Fibroblast of lung (primary cell): ENCODE data around the gene SAMD11. TPM values are rescaled to one million over a fixed set of nuclear protein-coding genes. Genes with fewer than 3 reads are reported as not detected.

Experiments
- DNase-seq, 2 donors: peaks; one replicate each; pipeline versions ENCODE4 v3.0.0 to v3.0.0-alpha.2; 2010; ENCODE audit warnings: low read depth in 2 of 2
- H2AFZ ChIP-seq: 2 replicates; pipeline ENCODE4 v1.5.1; 2012; ENCODE audit warnings: low read length, control low read depth, inconsistent platforms
- H3K27ac ChIP-seq: 2 replicates; pipeline ENCODE4 v1.5.1; 2011; ENCODE audit warnings: low read length, control low read depth; ENCODE audit not compliant: insufficient read depth
- H3K27me3 ChIP-seq: 2 replicates; pipeline ENCODE4 v1.5.1; 2011; ENCODE audit warnings: mild to moderate bottlenecking, low read length; ENCODE audit not compliant: control insufficient read depth, insufficient read depth
- H3K36me3 ChIP-seq: 2 replicates; pipeline ENCODE4 v1.5.1; 2011; ENCODE audit warnings: low read length; ENCODE audit not compliant: control insufficient read depth, insufficient read depth
- H3K4me1 ChIP-seq: 2 replicates; pipeline ENCODE4 v1.5.1; 2011; ENCODE audit warnings: low read length; ENCODE audit not compliant: control insufficient read depth, insufficient read depth; ENCODE audit errors: extremely low read depth
- H3K4me2 ChIP-seq: 2 replicates; pipeline ENCODE4 v1.5.1; 2011; ENCODE audit warnings: low read length, control low read depth; ENCODE audit not compliant: insufficient read depth; ENCODE audit errors: extremely low read depth
- H3K4me3 ChIP-seq, 4 experiments: fragments of 200-600 bp in 1 of 4; sonication (generic) in 1 of 4; replicated peaks in 1 of 4; 2 replicates each; pipeline ENCODE4 v1.5.1; 2011 to 2016; ENCODE audit warnings: low read length in 4 of 4, low read depth in 3 of 4, mild to moderate bottlenecking in 3 of 4, control low read depth in 2 of 4, inconsistent platforms in 1 of 4, mixed read lengths in 1 of 4; ENCODE audit not compliant: insufficient read depth in 1 of 4; ENCODE audit errors: control extremely low read depth in 1 of 4
- H3K79me2 ChIP-seq: 2 replicates; pipeline ENCODE4 v1.5.1; 2012; ENCODE audit warnings: mild to moderate bottlenecking, low read length, inconsistent platforms; ENCODE audit not compliant: control insufficient read depth, insufficient read depth
- H3K9ac ChIP-seq: 2 replicates; pipeline ENCODE4 v1.5.1; 2011; ENCODE audit warnings: mild to moderate bottlenecking, low read length, control low read depth; ENCODE audit not compliant: insufficient read depth
- H3K9me3 ChIP-seq: 2 replicates; pipeline ENCODE4 v1.5.1; 2012; ENCODE audit warnings: low read depth, low read length; ENCODE audit not compliant: control insufficient read depth, insufficient read depth
- H4K20me1 ChIP-seq: 2 replicates; pipeline ENCODE4 v1.5.1; 2011; ENCODE audit warnings: low read length; ENCODE audit not compliant: control insufficient read depth, insufficient read depth; ENCODE audit errors: extremely low read depth
- EZH2 ChIP-seq: IDR thresholded peaks from 2 replicates; pipeline ENCODE4 v1.5.1; 2012; ENCODE audit warnings: low read length, control low read depth, mild to moderate bottlenecking; ENCODE audit errors: missing control alignments
- polyA plus RNA-seq, 2 donors: library from polyadenylated mRNA; depleted of rRNA in 1 of 2; stranded (reverse) in 1 of 2; unstranded in 1 of 2; fragments of >200 nt; gene quantifications; 2 replicates each; pipeline ENCODE4 v1.2.1, GENCODE V29; 2011 to 2012; ENCODE audit warnings: missing spikeins in 1 of 2
- total RNA-seq: library from RNA; depleted of rRNA; stranded (reverse); fragments of >200 nt; gene quantifications from 2 replicates; pipeline ENCODE4 v1.2.1, GENCODE V29; 2014
- TF ChIP-seq, protein P1 (sequence below), 2 donors: IDR thresholded peaks in 1 of 2; conservative IDR thresholded peaks in 1 of 2; 1 replicate in 1 of 2; 2 replicates in 1 of 2; pipeline ENCODE4 v1.5.1; 2011 to 2012; ENCODE audit warnings: low read length in 2 of 2, control low read depth in 1 of 2, inconsistent platforms in 1 of 2, low read depth in 1 of 2, mild to moderate bottlenecking in 1 of 2

SAMD11 gene
- total and polyA plus RNA-seq, 2 donors (not counting 1 experiment from before 2014, with no cell fraction given) = 0.40 to 3.8 TPM

- no peak overlapping the region for H3K4me3 ChIP-seq
- no peak overlapping the region for H3K4me2 ChIP-seq
- peaks cover 46% of the 10 kb centered on the region for H3K27me3 ChIP-seq
Observed at GRCh38 chr1:914891-915280, 8.8 kb upstream of the SAMD11 start.

DNA sequence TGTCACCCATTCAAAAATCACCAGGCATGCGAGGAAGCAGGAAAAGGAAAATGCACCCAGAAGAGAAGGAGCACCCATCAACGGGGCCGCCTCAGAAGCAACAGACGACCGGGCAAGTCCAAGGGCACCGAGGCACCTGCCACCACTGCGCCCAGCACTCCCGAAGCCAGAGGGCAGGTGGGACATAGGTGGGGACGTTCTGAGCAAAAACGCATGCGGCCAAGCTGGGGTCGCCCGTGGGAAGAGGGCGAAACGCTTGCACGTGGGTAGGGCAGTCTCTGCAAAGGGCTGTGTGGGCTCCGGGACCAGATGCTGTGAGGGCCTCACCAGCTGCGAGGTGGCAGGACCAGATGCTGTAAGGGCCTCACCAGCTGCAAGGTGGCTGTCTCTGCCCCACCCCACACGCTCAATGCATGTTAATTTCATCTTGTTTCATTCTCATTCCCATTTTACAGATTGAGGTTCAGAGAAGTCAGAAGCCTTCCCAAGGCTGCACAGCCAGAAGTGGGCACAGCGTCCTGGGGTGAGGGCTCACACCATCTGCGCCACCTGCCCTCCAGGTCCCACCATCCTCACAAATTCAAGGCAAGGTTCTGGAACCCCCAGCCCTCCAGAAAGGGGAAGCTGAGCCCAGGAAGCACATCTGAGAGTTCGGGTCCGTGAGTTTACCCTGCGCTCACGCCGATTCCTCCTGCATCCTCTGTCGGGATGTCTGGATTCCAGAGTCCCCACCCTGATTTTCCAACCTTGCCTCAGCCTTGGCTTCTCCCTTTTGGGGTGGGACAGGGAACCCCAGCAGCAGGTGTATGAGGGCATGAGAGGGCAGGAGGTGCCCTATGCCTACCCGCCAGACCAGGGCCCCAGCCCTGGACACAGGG, 8.2 kb upstream of the SAMD11 start:
- no peak for DNase-seq
- no peak overlapping the region for H2AFZ ChIP-seq
- H3K4me3 ChIP-seq = no peak overlapping the region
- H4K20me1 ChIP-seq = no peaks in the 10 kb centered on the region
- H3K27ac ChIP-seq = no peak overlapping the region
- no peaks in the 10 kb centered on the region for H3K9me3 ChIP-seq
- no peaks in the 10 kb centered on the region for H3K79me2 ChIP-seq
- peaks cover 49% of the 10 kb centered on the region for H3K27me3 ChIP-seq
- no peak overlapping the region for H3K4me2 ChIP-seq
- H3K9ac ChIP-seq = no peak overlapping the region
- no peaks in the 10 kb centered on the region for H3K4me1 ChIP-seq
- H3K36me3 ChIP-seq = no peaks in the 10 kb centered on the region
- TF ChIP-seq, protein P1, sequence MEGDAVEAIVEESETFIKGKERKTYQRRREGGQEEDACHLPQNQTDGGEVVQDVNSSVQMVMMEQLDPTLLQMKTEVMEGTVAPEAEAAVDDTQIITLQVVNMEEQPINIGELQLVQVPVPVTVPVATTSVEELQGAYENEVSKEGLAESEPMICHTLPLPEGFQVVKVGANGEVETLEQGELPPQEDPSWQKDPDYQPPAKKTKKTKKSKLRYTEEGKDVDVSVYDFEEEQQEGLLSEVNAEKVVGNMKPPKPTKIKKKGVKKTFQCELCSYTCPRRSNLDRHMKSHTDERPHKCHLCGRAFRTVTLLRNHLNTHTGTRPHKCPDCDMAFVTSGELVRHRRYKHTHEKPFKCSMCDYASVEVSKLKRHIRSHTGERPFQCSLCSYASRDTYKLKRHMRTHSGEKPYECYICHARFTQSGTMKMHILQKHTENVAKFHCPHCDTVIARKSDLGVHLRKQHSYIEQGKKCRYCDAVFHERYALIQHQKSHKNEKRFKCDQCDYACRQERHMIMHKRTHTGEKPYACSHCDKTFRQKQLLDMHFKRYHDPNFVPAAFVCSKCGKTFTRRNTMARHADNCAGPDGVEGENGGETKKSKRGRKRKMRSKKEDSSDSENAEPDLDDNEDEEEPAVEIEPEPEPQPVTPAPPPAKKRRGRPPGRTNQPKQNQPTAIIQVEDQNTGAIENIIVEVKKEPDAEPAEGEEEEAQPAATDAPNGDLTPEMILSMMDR (conservative IDR thresholded peaks at IDR 0.05 in 1 of 2, IDR thresholded peaks at IDR 0.05 in 1 of 2; ENCODE audit: low read depth in 1 of 2, low read length in 2 of 2) = no peak

More at GRCh38 chr1:914891-915280, 8.8 kb upstream of the SAMD11 start:
- Histone ChIP-seq H3K79me2 (no peaks in the 10 kb centered on the region), H2AFZ (no peak overlapping the region), H3K27ac (no peak overlapping the region), H3K4me1 (no peaks in the 10 kb centered on the region), H3K36me3 (no peaks in the 10 kb centered on the region), H4K20me1 (no peaks in the 10 kb centered on the region), H3K9ac (no peak overlapping the region), H3K9me3 (no peaks in the 10 kb centered on the region)
- TF ChIP-seq, protein P1 (conservative IDR thresholded peaks at IDR 0.05 in 1 of 2, IDR thresholded peaks at IDR 0.05 in 1 of 2; ENCODE audit: low read depth in 1 of 2, low read length in 2 of 2) = no peak
- TF ChIP-seq EZH2 = no peak
- DNase-seq = no peak

DNA sequence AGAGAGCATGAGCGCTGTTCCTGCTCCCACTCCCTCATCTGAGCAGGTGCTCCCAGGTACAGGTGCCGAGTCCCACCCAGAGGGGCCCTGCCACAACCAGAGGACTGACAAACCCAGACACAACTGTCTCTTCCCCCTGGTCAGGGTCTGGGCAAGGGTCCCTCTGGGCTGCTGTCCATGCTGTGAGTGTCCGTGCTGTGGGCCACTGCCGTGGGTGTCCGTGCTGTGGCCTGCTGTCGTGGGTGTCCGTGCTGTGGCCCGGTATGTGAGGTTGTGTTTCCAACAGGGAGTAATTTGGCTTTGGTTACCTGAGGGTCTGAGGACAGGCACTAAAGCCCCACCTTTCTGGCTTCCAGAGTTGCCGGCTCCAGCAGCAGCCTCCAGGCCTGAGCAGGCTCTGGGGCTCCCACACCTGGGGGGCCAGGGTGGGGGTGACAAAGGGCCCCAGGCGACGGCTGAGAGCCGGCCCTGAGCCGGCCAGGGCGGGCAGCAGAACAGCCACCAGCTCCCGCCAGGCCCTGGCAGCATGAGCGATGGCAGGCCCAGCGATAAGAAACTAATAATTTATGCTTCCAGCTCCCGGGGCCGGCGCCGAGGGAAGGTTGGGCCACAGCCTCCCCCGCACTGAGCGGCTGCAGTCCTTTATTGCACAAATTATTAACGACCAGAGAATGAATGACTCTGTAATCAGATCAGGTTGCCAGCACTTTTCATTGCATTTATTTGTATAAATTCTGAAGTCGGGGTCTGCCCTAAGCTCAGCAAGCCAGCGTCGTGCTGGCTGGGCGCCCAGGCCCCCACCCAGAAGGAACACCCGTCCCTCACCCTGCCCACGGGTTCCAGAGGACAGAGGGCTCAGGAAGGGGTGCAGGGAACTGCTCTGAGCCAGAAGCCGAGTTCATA, 7.3 kb upstream of the SAMD11 start:
- no peak overlapping the region for H3K27ac ChIP-seq
- peaks cover 5% of the 10 kb centered on the region for H3K4me1 ChIP-seq
- peak in 1 of 2 donors; percentile 43 for DNase-seq
- TF ChIP-seq EZH2 = no peak
- TF ChIP-seq, protein P1 (conservative IDR thresholded peaks at IDR 0.05 in 1 of 2, IDR thresholded peaks at IDR 0.05 in 1 of 2; ENCODE audit: low read depth in 1 of 2, low read length in 2 of 2) = no peak
- no peak overlapping the region for H3K4me2 ChIP-seq
- H3K9me3 ChIP-seq = no peaks in the 10 kb centered on the region
- peaks cover 49% of the 10 kb centered on the region for H3K27me3 ChIP-seq
- H3K79me2 ChIP-seq = no peaks in the 10 kb centered on the region
- no peaks in the 10 kb centered on the region for H4K20me1 ChIP-seq
- no peaks in the 10 kb centered on the region for H3K36me3 ChIP-seq
- H3K9ac ChIP-seq = no peak overlapping the region
- no peak overlapping the region for H2AFZ ChIP-seq
- H3K4me3 ChIP-seq = no peak overlapping the region
